ENCODE data around the gene KRT86. TPM values are rescaled to one million over a fixed set of nuclear protein-coding genes. Genes with fewer than 3 reads are reported as not detected.

The KRT86 gene
- total and polyA plus RNA-seq, 2 experiments from 2014 or later = 0.11 to 0.16 TPM

- H3K79me2 ChIP-seq (ENCODE audit: insufficient read depth) = no peaks in the 10 kb centered on the region
- H3K4me2 ChIP-seq (ENCODE audit: unreplicated experiment) = no peak overlapping the region
- DNase-seq = no peak
- H3K9ac ChIP-seq = no peak overlapping the region
- H3K9me3 ChIP-seq (ENCODE audit: low read depth) = no peaks in the 10 kb centered on the region
- H3K36me3 ChIP-seq (ENCODE audit: low read depth) = no peaks in the 10 kb centered on the region
- in situ Hi-C loops (cut with MboI) = no loop called here
- no peaks in the 10 kb centered on the region for H3F3A ChIP-seq (ENCODE audit: insufficient read depth)
- H2AFZ ChIP-seq = no peak overlapping the region
- H3K9me2 ChIP-seq (ENCODE audit: insufficient read depth) = no peaks in the 10 kb centered on the region
- peaks cover 29% of the 10 kb centered on the region for H3K27me3 ChIP-seq (replicated peaks; ENCODE audit: insufficient read depth)
- no peak for TF ChIP-seq EZH2 (IDR thresholded peaks at IDR 0.05; ENCODE audit: insufficient read depth, poor library complexity, severe bottlenecking)
- TF ChIP-seq EZH2phosphoT487 (IDR thresholded peaks at IDR 0.05; ENCODE audit: insufficient read depth, low read depth) = no peak
- no peak overlapping the region for H3K27ac ChIP-seq
- WGBS, 2 experiments (ENCODE audit: low coverage in 1 of 2, low lambda C conversion rate in 2 of 2, missing lambda C conversion rate in 2 of 2) = 62 to 69% methylated on average over 12 of the region's 12 CpGs
- no peaks in the 10 kb centered on the region for H3K4me1 ChIP-seq (ENCODE audit: insufficient read depth)
- no peaks in the 10 kb centered on the region for H4K20me1 ChIP-seq (ENCODE audit: insufficient read depth)
- no peak overlapping the region for H3K4me3 ChIP-seq
Observed at GRCh38 chr12:52317468-52318052, 43.1 kb downstream of the KRT86 start.

- Histone ChIP-seq H3K4me1 (ENCODE audit: insufficient read depth) (no peaks in the 10 kb centered on the region), H4K20me1 (ENCODE audit: insufficient read depth) (no peaks in the 10 kb centered on the region), H3K9me3 (ENCODE audit: low read depth) (no peaks in the 10 kb centered on the region), H3K36me3 (ENCODE audit: low read depth) (no peaks in the 10 kb centered on the region), H2AFZ (no peak overlapping the region), H3K27me3 (replicated peaks; ENCODE audit: insufficient read depth) (peaks cover 30% of the 10 kb centered on the region), H3K9ac (no peak overlapping the region), H3K79me2 (ENCODE audit: insufficient read depth) (no peaks in the 10 kb centered on the region), H3F3A (ENCODE audit: insufficient read depth) (no peaks in the 10 kb centered on the region), H3K4me3 (no peak overlapping the region), H3K27ac (no peak overlapping the region), H3K9me2 (ENCODE audit: insufficient read depth) (no peaks in the 10 kb centered on the region), H3K4me2 (ENCODE audit: unreplicated experiment) (no peak overlapping the region)
- no peak for DNase-seq
- in situ Hi-C loops (cut with MboI) = no loop called here
- TF ChIP-seq EZH2 (IDR thresholded peaks at IDR 0.05; ENCODE audit: insufficient read depth, poor library complexity, severe bottlenecking) = no peak
- no peak for TF ChIP-seq EZH2phosphoT487 (IDR thresholded peaks at IDR 0.05; ENCODE audit: insufficient read depth, low read depth)
- 64 to 69% methylated on average over 11 of the region's 11 CpGs for whole genome bisulfite sequencing, 2 experiments (ENCODE audit: low coverage in 1 of 2, low lambda C conversion rate in 2 of 2, missing lambda C conversion rate in 2 of 2)
Observed at GRCh38 chr12:52318241-52318990, 44.0 kb downstream of the KRT86 start.

- Histone ChIP-seq H2AFZ (no peak overlapping the region), H3K9me2 (ENCODE audit: insufficient read depth) (no peaks in the 10 kb centered on the region), H3K27ac (no peak overlapping the region), H3K36me3 (ENCODE audit: low read depth) (no peaks in the 10 kb centered on the region), H3K9me3 (ENCODE audit: low read depth) (no peaks in the 10 kb centered on the region), H3K4me3 (no peak overlapping the region), H4K20me1 (ENCODE audit: insufficient read depth) (no peaks in the 10 kb centered on the region), H3K4me2 (ENCODE audit: unreplicated experiment) (no peak overlapping the region), H3K27me3 (replicated peaks; ENCODE audit: insufficient read depth) (peaks cover 30% of the 10 kb centered on the region), H3K4me1 (ENCODE audit: insufficient read depth) (no peaks in the 10 kb centered on the region), H3K79me2 (ENCODE audit: insufficient read depth) (no peaks in the 10 kb centered on the region), H3F3A (ENCODE audit: insufficient read depth) (no peaks in the 10 kb centered on the region), H3K9ac (no peak overlapping the region)
- TF ChIP-seq EZH2phosphoT487 (IDR thresholded peaks at IDR 0.05; ENCODE audit: insufficient read depth, low read depth) (no peak), EZH2 (IDR thresholded peaks at IDR 0.05; ENCODE audit: insufficient read depth, poor library complexity, severe bottlenecking) (no peak)
- in situ Hi-C loops (cut with MboI) = no loop called here
- no peak for DNase-seq
- 56 to 64% methylated on average over 11 of the region's 11 CpGs for WGBS, 2 experiments (ENCODE audit: low coverage in 1 of 2, low lambda C conversion rate in 2 of 2, missing lambda C conversion rate in 2 of 2)
Observed at GRCh38 chr12:52319097-52319496, 44.7 kb downstream of the KRT86 start.

GRCh38 chr12:52320784-52321400, 46.4 kb downstream of the KRT86 start, which contains the start of gene KRT83:
Gene KRT83, minus strand, starts transcription at chr12:52321398. Its CDS starts 63 bp downstream, at chr12:52321335.
- no peaks in the 10 kb centered on the region for H3K9me3 ChIP-seq (ENCODE audit: low read depth)
- in situ Hi-C loops (cut with MboI) = no loop called here
- no peak within 1 kb of the TSS for H3K27ac ChIP-seq
- no peak within 1 kb of the TSS for H2AFZ ChIP-seq
- no peaks in the 10 kb centered on the region for H3K79me2 ChIP-seq (ENCODE audit: insufficient read depth)
- no peak within 1 kb of the TSS for H3K4me2 ChIP-seq (ENCODE audit: unreplicated experiment)
- no peak within 1 kb of the TSS for H3K9ac ChIP-seq
- H3K4me3 ChIP-seq = no peak within 1 kb of the TSS
- no peaks in the 10 kb centered on the region for H3K4me1 ChIP-seq (ENCODE audit: insufficient read depth)
- DNase-seq = no peak
- H3K9me2 ChIP-seq (ENCODE audit: insufficient read depth) = no peaks in the 10 kb centered on the region
- no peaks in the 10 kb centered on the region for H3K36me3 ChIP-seq (ENCODE audit: low read depth)
- 72 to 76% methylated on average over 35 of the region's 35 CpGs for WGBS, 2 experiments (ENCODE audit: low coverage in 1 of 2, low lambda C conversion rate in 2 of 2, missing lambda C conversion rate in 2 of 2)
- peaks cover 30% of the 10 kb centered on the region for H3K27me3 ChIP-seq (replicated peaks; ENCODE audit: insufficient read depth)
- TF ChIP-seq EZH2phosphoT487 (IDR thresholded peaks at IDR 0.05; ENCODE audit: insufficient read depth, low read depth) (no peak), EZH2 (IDR thresholded peaks at IDR 0.05; ENCODE audit: insufficient read depth, poor library complexity, severe bottlenecking) (no peak)
- no peaks in the 10 kb centered on the region for H4K20me1 ChIP-seq (ENCODE audit: insufficient read depth)
- H3F3A ChIP-seq (ENCODE audit: insufficient read depth) = no peaks in the 10 kb centered on the region
